ENCODE measurements around the gene CCNL2. TPM values are rescaled to one million over a fixed set of nuclear protein-coding genes. Genes with fewer than 3 reads are reported as not detected.
"Not testable (repeated sequence)": the region's sequence is repeated elsewhere in the genome, so short reads cannot be mapped to it uniquely, and the experiment has no call there.

CCNL2 gene
- polyA plus RNA-seq, 3 donors from 2014 or later, result 16.7 to 34.6 (median 22.0) TPM

- peaks cover 32 to 69% (median 42%) of the 10 kb centered on the region in 3 donors for H3K36me3 Mint-ChIP-seq
- DNase-seq, result no peak
- peak overlapping the region in 1 of 6 donors; percentile 30 for H3K27ac Mint-ChIP-seq
- peaks cover 6 to 24% of the 10 kb centered on the region in 2 donors for H3K4me1 Mint-ChIP-seq
- no peaks in the 10 kb centered on the region for H3K9me3 Mint-ChIP-seq
- H3K4me3 Mint-ChIP-seq, result no peak overlapping the region
- H3K27me3 Mint-ChIP-seq (ENCODE audit: low read depth in 3 of 3), result peaks cover 0 to 6% (median 1%) of the 10 kb centered on the region in 3 donors
Observed at GRCh38 chr1:1390675-1391074, 8.5 kb downstream of the CCNL2 start.

GRCh38 chr1:1388078-1388472 is 11.1 kb downstream of the CCNL2 start:
- Mint-ChIP-seq H3K9me3 (no peaks in the 10 kb centered on the region), H3K36me3 (peaks cover 25 to 52% (median 31%) of the 10 kb centered on the region in 3 donors)

GRCh38 chr1:1387098-1388077 is 11.7 kb downstream of the CCNL2 start:
- Mint-ChIP-seq H3K4me1 (peaks cover 1 to 3% of the 10 kb centered on the region in 2 donors), H3K27ac (no peak overlapping the region), H3K27me3 (ENCODE audit: low read depth in 3 of 3) (peaks cover 0 to 3% (median 0%) of the 10 kb centered on the region in 3 donors), H3K36me3 (peaks cover 24 to 50% (median 29%) of the 10 kb centered on the region in 3 donors), H3K4me3 (no peak overlapping the region), H3K9me3 (no peaks in the 10 kb centered on the region)
- DNase-seq, result no peak

More at GRCh38 chr1:1388078-1388472, 11.1 kb downstream of the CCNL2 start:
- DNase-seq, result no peak
- Mint-ChIP-seq H3K27me3 (ENCODE audit: low read depth in 3 of 3) (peaks cover 0 to 3% (median 0%) of the 10 kb centered on the region in 3 donors), H3K4me3 (no peak overlapping the region), H3K27ac (no peak overlapping the region), H3K4me1 (peaks cover 1 to 7% of the 10 kb centered on the region in 2 donors)

- peaks cover 0 to 3% (median 0%) of the 10 kb centered on the region in 3 donors for H3K27me3 Mint-ChIP-seq (ENCODE audit: low read depth in 3 of 3)
- H3K27ac Mint-ChIP-seq, result peak overlapping the region in 1 of 6 donors; percentile 28
- H3K9me3 Mint-ChIP-seq, result no peaks in the 10 kb centered on the region
- DNase-seq, result no peak
- no peak overlapping the region for H3K4me3 Mint-ChIP-seq
- peaks cover 15 to 38% (median 22%) of the 10 kb centered on the region in 3 donors for H3K36me3 Mint-ChIP-seq
- no peaks in the 10 kb centered on the region for H3K4me1 Mint-ChIP-seq
Observed at GRCh38 chr1:1385931-1386330, 13.2 kb downstream of the CCNL2 start.

- not testable (repeated sequence) for H3K4me3 Mint-ChIP-seq, H3K4me1 Mint-ChIP-seq
- peaks cover 9 to 33% (median 16%) of the 10 kb centered on the region in 3 donors for H3K36me3 Mint-ChIP-seq
Observed at GRCh38 chr1:1385339-1385738, 13.8 kb downstream of the CCNL2 start.

GRCh38 chr1:1381294-1381693 is 17.8 kb downstream of the CCNL2 start:
- no peak overlapping the region for H3K27ac Mint-ChIP-seq
- no peaks in the 10 kb centered on the region for H3K4me1 Mint-ChIP-seq
- no peaks in the 10 kb centered on the region for H3K9me3 Mint-ChIP-seq
- peaks cover 0 to 3% (median 2%) of the 10 kb centered on the region in 3 donors for H3K36me3 Mint-ChIP-seq
- H3K27me3 Mint-ChIP-seq (ENCODE audit: low read depth in 3 of 3), result no peaks in the 10 kb centered on the region
- DNase-seq, result no peak
- H3K4me3 Mint-ChIP-seq, result no peak overlapping the region

More at GRCh38 chr1:1385339-1385738, 13.8 kb downstream of the CCNL2 start:
- not testable (repeated sequence) for H3K27ac Mint-ChIP-seq; H3K27me3 Mint-ChIP-seq (ENCODE audit: low read depth in 3 of 3); H3K9me3 Mint-ChIP-seq; DNase-seq

GRCh38 chr1:1380860-1381259 is 18.3 kb downstream of the CCNL2 start:
- H3K27me3 Mint-ChIP-seq (ENCODE audit: low read depth in 3 of 3), result no peaks in the 10 kb centered on the region

GRCh38 chr1:1377540-1378205 is 21.5 kb downstream of the CCNL2 start:
- no peaks in the 10 kb centered on the region for H3K9me3 Mint-ChIP-seq
- no peaks in the 10 kb centered on the region for H3K36me3 Mint-ChIP-seq
- no peak for DNase-seq
- peaks cover 12 to 19% of the 10 kb centered on the region in 2 donors for H3K4me1 Mint-ChIP-seq
- peak overlapping the region in 1 of 5 donors; percentile 1 for H3K4me3 Mint-ChIP-seq
- H3K27ac Mint-ChIP-seq, result peak overlapping the region in 1 of 6 donors; percentile 40
- H3K27me3 Mint-ChIP-seq (ENCODE audit: low read depth in 3 of 3), result peaks cover 0 to 6% (median 3%) of the 10 kb centered on the region in 3 donors

More at GRCh38 chr1:1380860-1381259, 18.3 kb downstream of the CCNL2 start:
- Mint-ChIP-seq H3K9me3 (no peaks in the 10 kb centered on the region), H3K4me1 (no peaks in the 10 kb centered on the region), H3K4me3 (no peak overlapping the region), H3K27ac (no peak overlapping the region), H3K36me3 (no peaks in the 10 kb centered on the region)
- no peak for DNase-seq

- no peaks in the 10 kb centered on the region for H3K9me3 Mint-ChIP-seq
- peak overlapping the region in 5 of 6 donors; percentile 29 to 98 (median 74) for H3K27ac Mint-ChIP-seq
- H3K27me3 Mint-ChIP-seq (ENCODE audit: low read depth in 3 of 3), result peaks cover 0 to 6% (median 3%) of the 10 kb centered on the region in 3 donors
- no peaks in the 10 kb centered on the region for H3K36me3 Mint-ChIP-seq
- peaks cover 12 to 25% of the 10 kb centered on the region in 2 donors for H3K4me1 Mint-ChIP-seq
- H3K4me3 Mint-ChIP-seq, result peak overlapping the region in 4 of 5 donors; percentile 46 to 90 (median 60)
- DNase-seq, result no peak
Observed at GRCh38 chr1:1376551-1377226, 22.4 kb downstream of the CCNL2 start.

GRCh38 chr1:1374929-1375662 is 24.0 kb downstream of the CCNL2 start, which contains the start of gene AURKAIP1:
Gene AURKAIP1, minus strand, starts transcription at chr1:1375207. Its CDS starts 451 bp downstream, at chr1:1374756.
- Mint-ChIP-seq H3K36me3 (no peaks in the 10 kb centered on the region), H3K4me3 (peak within 1 kb of the TSS; percentile 90 to 96 (median 91)), H3K27me3 (ENCODE audit: low read depth in 3 of 3) (peaks cover 4 to 11% (median 6%) of the 10 kb centered on the region in 3 donors), H3K4me1 (peaks cover 12 to 32% of the 10 kb centered on the region in 2 donors), H3K27ac (peak within 1 kb of the TSS; percentile 91 to 98 (median 94)), H3K9me3 (no peaks in the 10 kb centered on the region)
- DNase-seq, result peak; percentile 96 to 98 (median 97)

- peaks cover 12 to 32% of the 10 kb centered on the region in 2 donors for H3K4me1 Mint-ChIP-seq
- peak overlapping the region; percentile 60 to 93 (median 91) for H3K4me3 Mint-ChIP-seq
- no peaks in the 10 kb centered on the region for H3K36me3 Mint-ChIP-seq
- H3K27me3 Mint-ChIP-seq (ENCODE audit: low read depth in 3 of 3), result peaks cover 4 to 11% (median 6%) of the 10 kb centered on the region in 3 donors
- H3K27ac Mint-ChIP-seq, result peak overlapping the region in 5 of 6 donors; percentile 19 to 92 (median 56)
- DNase-seq, result no peak
- no peaks in the 10 kb centered on the region for H3K9me3 Mint-ChIP-seq
Observed at GRCh38 chr1:1374589-1374928, 24.6 kb downstream of the CCNL2 start.

GRCh38 chr1:1373815-1374588 is 25.1 kb downstream of the CCNL2 start:
- peak overlapping the region in 5 of 6 donors; percentile 39 to 92 (median 62) for H3K27ac Mint-ChIP-seq
- H3K36me3 Mint-ChIP-seq, result no peaks in the 10 kb centered on the region
- H3K4me3 Mint-ChIP-seq, result peak overlapping the region; percentile 61 to 93 (median 91)
- H3K27me3 Mint-ChIP-seq (ENCODE audit: low read depth in 3 of 3), result peaks cover 4 to 11% (median 6%) of the 10 kb centered on the region in 3 donors
- H3K9me3 Mint-ChIP-seq, result no peaks in the 10 kb centered on the region
- H3K4me1 Mint-ChIP-seq, result peaks cover 12 to 32% of the 10 kb centered on the region in 2 donors
- no peak for DNase-seq
